ENCODE measurements around the gene LIX1L.
A peak's percentile ranks its signal among the peaks of the same experiment; 100 is the strongest.

The LIX1L gene

GRCh38 chr1:145978854-145979745 lies 21.3 kb upstream of the LIX1L start:
- H3K4me1 ChIP-seq (ENCODE audit: low read depth, poor library complexity, severe bottlenecking): peaks cover 62% of the 10 kb centered on the region
- peak overlapping the region; percentile 84 for H3K4me3 ChIP-seq (IDR thresholded peaks at IDR 0.05; ENCODE audit: insufficient read depth, low read depth, low read length)

GRCh38 chr1:145978471-145978853 lies 20.6 kb upstream of the LIX1L start:
- Histone ChIP-seq H3K36me3 (ENCODE audit: insufficient read depth) (no peaks in the 10 kb centered on the region), H3K4me2 (peak overlapping the region; percentile 93), H3K4me3 (IDR thresholded peaks at IDR 0.05; ENCODE audit: insufficient read depth, low read depth, low read length) (no peak overlapping the region), H3K27ac (peak overlapping the region; percentile 85), H4K20me1 (ENCODE audit: insufficient read depth) (no peaks in the 10 kb centered on the region), H3K27me3 (ENCODE audit: insufficient read depth, low read depth) (no peaks in the 10 kb centered on the region), H3K4me1 (ENCODE audit: low read depth, poor library complexity, severe bottlenecking) (peaks cover 61% of the 10 kb centered on the region), H3K9ac (peak overlapping the region; percentile 41; the same call in 1 of the 2 replicates), H2AFZ (ENCODE audit: low read depth) (peak overlapping the region; percentile 58), H3K79me2 (ENCODE audit: insufficient read depth, low read depth) (no peaks in the 10 kb centered on the region)
- no peak for TF ChIP-seq CTCF (conservative IDR thresholded peaks at IDR 0.05; ENCODE audit: low read depth, low read length)

More at GRCh38 chr1:145978854-145979745, 21.3 kb upstream of the LIX1L start:
- Histone ChIP-seq H2AFZ (ENCODE audit: low read depth) (peak overlapping the region; percentile 58), H3K36me3 (ENCODE audit: insufficient read depth) (no peaks in the 10 kb centered on the region), H3K4me2 (peak overlapping the region; percentile 93), H3K9ac (peak overlapping the region; percentile 41), H4K20me1 (ENCODE audit: insufficient read depth) (no peaks in the 10 kb centered on the region), H3K27me3 (ENCODE audit: insufficient read depth, low read depth) (no peaks in the 10 kb centered on the region), H3K27ac (peak overlapping the region; percentile 85), H3K79me2 (ENCODE audit: insufficient read depth, low read depth) (no peaks in the 10 kb centered on the region)
- peak; percentile 80 for TF ChIP-seq CTCF (conservative IDR thresholded peaks at IDR 0.05; ENCODE audit: low read depth, low read length)

- Histone ChIP-seq H3K27ac (peak overlapping the region; percentile 85; the same call in 1 of the 2 replicates), H3K9ac (no peak overlapping the region), H3K27me3 (ENCODE audit: insufficient read depth, low read depth) (no peaks in the 10 kb centered on the region), H4K20me1 (ENCODE audit: insufficient read depth) (no peaks in the 10 kb centered on the region), H3K4me3 (IDR thresholded peaks at IDR 0.05; ENCODE audit: insufficient read depth, low read depth, low read length) (no peak overlapping the region), H3K4me1 (ENCODE audit: low read depth, poor library complexity, severe bottlenecking) (peaks cover 56% of the 10 kb centered on the region), H3K4me2 (peak overlapping the region; percentile 93), H2AFZ (ENCODE audit: low read depth) (peak overlapping the region; percentile 50), H3K36me3 (ENCODE audit: insufficient read depth) (no peaks in the 10 kb centered on the region), H3K79me2 (ENCODE audit: insufficient read depth, low read depth) (no peaks in the 10 kb centered on the region)
- peak; percentile 99 for TF ChIP-seq CTCF (conservative IDR thresholded peaks at IDR 0.05; ENCODE audit: low read depth, low read length)
Observed at GRCh38 chr1:145977486-145978470, 20.0 kb upstream of the LIX1L start.

GRCh38 chr1:145977016-145977415 lies 19.2 kb upstream of the LIX1L start:
- peak overlapping the region; percentile 50 for H2AFZ ChIP-seq (ENCODE audit: low read depth)
- peaks cover 48% of the 10 kb centered on the region for H3K4me1 ChIP-seq (ENCODE audit: low read depth, poor library complexity, severe bottlenecking)
- H4K20me1 ChIP-seq (ENCODE audit: insufficient read depth): no peaks in the 10 kb centered on the region
- H3K27ac ChIP-seq: no peak overlapping the region
- peak overlapping the region; percentile 93 for H3K4me2 ChIP-seq
- no peaks in the 10 kb centered on the region for H3K36me3 ChIP-seq (ENCODE audit: insufficient read depth)
- no peak for TF ChIP-seq CTCF (conservative IDR thresholded peaks at IDR 0.05; ENCODE audit: low read depth, low read length)
- H3K27me3 ChIP-seq (ENCODE audit: insufficient read depth, low read depth): no peaks in the 10 kb centered on the region
- no peak overlapping the region for H3K9ac ChIP-seq
- no peaks in the 10 kb centered on the region for H3K79me2 ChIP-seq (ENCODE audit: insufficient read depth, low read depth)
- no peak overlapping the region for H3K4me3 ChIP-seq (IDR thresholded peaks at IDR 0.05; ENCODE audit: insufficient read depth, low read depth, low read length)

Measured in KMS-11 (cell line).